ENCODE results near the gene CHST13. TPM values are rescaled to one million over a fixed set of nuclear protein-coding genes. Genes with fewer than 3 reads are reported as not detected.

CHST13 gene
- total RNA-seq, 1 experiment from 2014 or later: 0.91 TPM

GRCh38 chr3:126512026-126512425 is 11.9 kb upstream of the CHST13 start:
- H3K9me2 ChIP-seq (ENCODE audit: insufficient read depth): no peaks in the 10 kb centered on the region
- TF ChIP-seq CBX3 (IDR thresholded peaks at IDR 0.05; ENCODE audit: low read depth): no peak
- TF ChIP-seq ZBTB33 (IDR thresholded peaks at IDR 0.05; ENCODE audit: extremely low read depth, insufficient replicate concordance, low read length): no peak
- TF ChIP-seq REST (IDR thresholded peaks at IDR 0.05; ENCODE audit: low read depth): no peak
- TF ChIP-seq SP1 (IDR thresholded peaks at IDR 0.05; ENCODE audit: low read depth): no peak
- no peak for TF ChIP-seq TCF7L2 (IDR thresholded peaks at IDR 0.05; ENCODE audit: borderline replicate concordance, extremely low read depth, insufficient read depth, insufficient read length)
- TF ChIP-seq CEBPB (IDR thresholded peaks at IDR 0.05; ENCODE audit: low read depth): no peak
- TF ChIP-seq POLR2A (IDR thresholded peaks at IDR 0.05; ENCODE audit: borderline replicate concordance, extremely low read depth, insufficient read depth, insufficient read length): no peak
- no peak for TF ChIP-seq POLR2AphosphoS5 (IDR thresholded peaks at IDR 0.05; ENCODE audit: low read depth, low read length)
- no peak for TF ChIP-seq EGR1 (IDR thresholded peaks at IDR 0.05; ENCODE audit: low read depth)
- TF ChIP-seq EZH2phosphoT487 (IDR thresholded peaks at IDR 0.05; ENCODE audit: borderline replicate concordance): no peak
- H3K27ac ChIP-seq (ENCODE audit: low read depth, low read length): no peak overlapping the region
- no TSS peak for BruUV-seq (replicated peaks)
- H2AFZ ChIP-seq (ENCODE audit: low read depth, low read length, poor library complexity, severe bottlenecking): no peak overlapping the region
- no peaks in the 10 kb centered on the region for H3K9me3 ChIP-seq (ENCODE audit: control insufficient read depth in 1 of 2, insufficient read depth in 1 of 2, low read depth in 1 of 2, low read length in 2 of 2)
- H3K36me3 ChIP-seq (ENCODE audit: control insufficient read depth in 1 of 2, insufficient read depth in 2 of 2, low read length in 2 of 2): no peaks in the 10 kb centered on the region
- no peaks in the 10 kb centered on the region for H3K27me3 ChIP-seq (ENCODE audit: insufficient read depth, low read length)
- ATAC-seq (no peak), DNase-seq (ENCODE audit: low read depth, low spot score) (no peak)
- no peak overlapping the region for H3K9ac ChIP-seq (ENCODE audit: low read length)
- ChIA-PET CTCF (no interaction called here), RAD21 (ENCODE audit: low non-redundant PET in 1 of 2, low total read pairs in 2 of 2, uncharacterized antibody in 2 of 2, unreplicated experiment in 2 of 2) (no interaction called here), POLR2A (no interaction called here)
- H3K4me1 ChIP-seq (ENCODE audit: control insufficient read depth in 1 of 2, insufficient read depth in 2 of 2, low read length in 2 of 2): peaks cover 0 to 11% of the 10 kb centered on the region in 2 experiments; a peak in 2 of 4 replicates
- intact Hi-C loops (cut with micrococcal nuclease): no loop called here
- no peak overlapping the region for H3K4me2 ChIP-seq (ENCODE audit: low read length)
- H3K79me2 ChIP-seq (ENCODE audit: insufficient read depth, low read length): no peaks in the 10 kb centered on the region
- no peaks in the 10 kb centered on the region for H4K20me1 ChIP-seq (ENCODE audit: insufficient read depth)
- H3K4me3 ChIP-seq (replicated peaks in 1 of 2; ENCODE audit: low read depth in 1 of 2, low read length in 2 of 2): no peak overlapping the region

Data from HCT116 (cell line).